ENCODE data around the gene ALG13.
"Not testable (repeated sequence)": the region's sequence is repeated elsewhere in the genome, so short reads cannot be mapped to it uniquely, and the experiment has no call there.

The ALG13 gene

GRCh38 chrX:111680988-111681779, at the start of gene ALG13:
Gene ALG13, plus strand, starts transcription at chrX:111681170. Its CDS starts 49 bp downstream, at chrX:111681219.
- DNase-seq, result peak; percentile 81

DNA sequence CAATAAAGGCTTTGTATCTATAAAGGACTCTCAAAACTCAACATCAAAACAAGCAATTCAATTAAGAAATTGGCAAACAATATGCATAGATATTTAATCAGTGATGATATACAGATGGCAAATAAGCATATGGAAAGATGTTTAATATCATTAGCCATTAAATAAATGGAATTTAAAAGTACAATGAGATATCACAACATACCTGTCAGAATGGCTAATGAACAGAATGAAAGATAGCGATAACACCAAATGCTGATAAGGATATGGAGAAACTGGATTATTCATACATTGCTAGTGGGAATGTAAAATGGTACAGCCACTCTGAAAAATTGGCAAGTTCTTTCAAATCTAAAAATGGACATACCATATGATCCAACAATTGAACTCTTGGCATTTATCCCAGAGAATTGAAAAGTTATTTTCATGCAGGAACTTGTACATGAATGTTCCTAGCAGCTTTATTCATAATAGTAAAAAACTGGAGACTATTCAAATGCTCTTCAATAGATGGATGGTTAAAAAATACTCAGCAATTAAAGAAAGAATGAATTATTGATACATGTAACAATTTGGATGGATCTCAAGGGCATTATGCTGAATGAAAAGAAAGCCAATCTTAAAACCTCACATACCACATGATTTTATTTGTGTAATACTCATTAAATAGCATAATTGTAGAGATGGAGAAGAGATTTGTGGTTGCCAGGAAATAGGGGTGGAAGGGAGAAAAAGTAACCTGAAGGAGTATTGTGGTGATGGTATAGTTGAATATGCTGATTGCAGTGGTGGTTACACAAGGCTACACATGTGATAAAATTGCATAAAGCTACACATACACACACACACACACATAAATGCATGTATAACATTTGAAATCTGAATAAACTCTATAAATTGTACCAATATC, 45.9 kb upstream of the ALG13 start:
- DNase-seq, result no peak

DNA sequence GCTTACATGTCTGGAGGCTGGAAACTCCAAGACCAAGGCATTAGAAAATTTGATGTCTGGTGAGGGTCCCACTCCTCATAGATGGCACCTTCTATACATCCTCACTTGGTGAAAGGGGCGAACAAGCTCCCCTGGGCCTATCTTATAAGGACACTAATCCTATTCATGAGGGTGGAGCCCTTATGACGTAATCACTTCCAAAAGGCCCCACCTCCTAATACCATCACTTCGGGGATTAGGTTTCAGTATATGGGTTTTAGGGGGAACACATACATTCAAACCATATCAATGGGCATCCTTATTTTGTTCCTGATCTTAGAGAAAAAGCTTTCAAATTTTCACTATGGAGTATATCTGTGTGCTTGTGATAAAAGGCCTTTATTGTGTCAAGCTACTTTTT, 39.0 kb upstream of the ALG13 start:
- no peak for DNase-seq

GRCh38 chrX:111645165-111645564, 35.8 kb upstream of the ALG13 start:
- not testable (repeated sequence) for DNase-seq

DNA sequence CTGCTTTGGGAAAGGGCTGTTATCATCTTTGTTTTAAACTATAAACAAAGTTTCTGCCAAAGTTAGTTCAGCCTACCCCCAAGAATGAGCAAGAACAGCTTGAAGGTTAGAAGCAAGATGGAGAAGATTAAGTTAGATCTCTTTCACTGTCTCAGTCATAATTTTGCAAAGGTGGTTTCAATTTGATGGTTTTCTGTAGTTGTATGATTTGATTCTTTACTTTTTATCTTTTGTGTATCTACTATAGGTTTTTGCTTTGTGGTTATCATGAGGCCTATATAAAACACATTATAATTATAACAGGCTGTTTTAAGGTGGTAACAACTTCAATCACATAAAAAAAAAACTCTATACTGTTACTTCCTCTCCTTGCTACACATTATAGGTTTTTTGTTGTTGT, 35.4 kb upstream of the ALG13 start:
- DNase-seq, result no peak

DNA sequence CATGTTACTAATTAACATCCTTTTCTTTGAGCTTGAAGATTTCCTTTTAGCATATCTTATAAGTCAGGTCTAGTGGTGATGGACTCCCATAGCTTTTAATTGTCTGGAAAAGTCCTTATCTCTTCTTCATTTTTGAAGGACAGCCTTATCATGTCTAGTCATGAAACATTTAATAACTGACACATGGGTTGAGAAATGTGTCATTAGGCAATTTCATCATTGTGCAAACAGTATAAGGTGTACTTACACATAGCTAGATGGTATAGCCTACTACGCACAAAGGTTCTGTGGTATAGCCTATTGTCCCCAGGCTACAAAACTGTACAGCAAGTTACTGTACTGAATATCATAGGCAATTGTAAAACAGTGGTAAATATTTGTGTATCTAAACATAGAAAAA, 34.5 kb upstream of the ALG13 start:
- no peak for DNase-seq

GRCh38 chrX:111648802-111649201, 32.2 kb upstream of the ALG13 start:
- no peak for DNase-seq

DNA sequence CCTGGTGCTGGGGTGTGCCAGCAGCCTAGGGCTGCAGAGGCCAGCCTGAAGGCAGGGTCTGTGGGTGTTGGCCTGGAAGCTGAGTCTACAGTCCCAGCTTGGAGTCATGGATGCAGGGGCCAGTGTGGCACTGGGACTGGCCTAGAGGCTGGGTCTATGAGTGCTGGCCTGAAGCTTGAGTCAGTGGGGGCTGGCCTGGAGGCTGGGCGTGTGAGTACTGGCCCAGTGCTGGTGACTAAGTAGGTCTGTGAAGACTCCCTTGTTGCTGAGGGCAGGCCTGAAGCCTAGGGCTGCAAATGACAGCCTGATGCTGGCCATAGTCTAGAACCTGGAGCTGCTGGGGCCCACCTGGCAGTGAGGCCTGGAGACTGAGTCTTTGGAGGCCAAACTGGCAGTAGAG, 31.3 kb upstream of the ALG13 start:
- no peak for DNase-seq

GRCh38 chrX:111650845-111651244, 30.1 kb upstream of the ALG13 start:
- no peak for DNase-seq

DNA sequence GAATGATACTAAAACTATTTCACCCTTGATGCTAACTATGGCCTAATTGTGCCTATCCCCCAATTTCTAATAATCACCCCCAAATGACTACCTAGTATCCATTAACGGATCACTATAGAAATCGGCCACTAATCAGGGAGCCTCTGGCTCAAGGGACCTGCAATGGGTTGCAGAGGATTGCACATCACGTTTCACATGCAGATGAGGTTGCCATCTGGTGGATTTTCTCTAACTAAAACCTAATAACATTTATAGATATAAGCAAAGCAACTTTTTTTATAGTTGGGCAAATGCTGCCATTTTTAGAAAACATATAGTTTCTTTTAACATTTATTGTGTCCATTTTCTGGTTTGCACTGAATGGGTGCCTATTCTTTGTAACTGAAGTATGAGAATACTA, 28.3 kb upstream of the ALG13 start:
- DNase-seq, result no peak

DNA sequence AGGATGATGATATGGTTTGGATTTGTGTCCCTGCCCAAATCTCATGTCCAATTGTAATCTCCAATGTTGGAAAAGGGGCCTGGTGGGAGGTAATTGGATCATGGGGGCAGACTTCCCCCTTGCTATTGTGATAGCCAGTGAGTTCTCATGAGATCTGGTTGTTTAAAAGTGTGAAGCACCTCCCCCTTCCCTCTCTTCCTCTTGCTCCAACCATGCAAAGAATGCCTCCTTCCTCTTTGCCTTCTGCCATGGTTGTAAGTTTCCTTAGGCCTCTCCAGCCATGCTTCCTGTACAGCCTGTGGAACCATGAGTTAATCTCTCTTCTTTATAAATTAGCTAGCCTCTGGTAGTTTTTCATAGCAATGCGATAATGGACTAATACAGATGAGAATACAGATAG, 19.7 kb upstream of the ALG13 start:
- no peak for DNase-seq

- DNase-seq, result no peak
Observed at GRCh38 chrX:111662292-111662691, 18.7 kb upstream of the ALG13 start.

DNA sequence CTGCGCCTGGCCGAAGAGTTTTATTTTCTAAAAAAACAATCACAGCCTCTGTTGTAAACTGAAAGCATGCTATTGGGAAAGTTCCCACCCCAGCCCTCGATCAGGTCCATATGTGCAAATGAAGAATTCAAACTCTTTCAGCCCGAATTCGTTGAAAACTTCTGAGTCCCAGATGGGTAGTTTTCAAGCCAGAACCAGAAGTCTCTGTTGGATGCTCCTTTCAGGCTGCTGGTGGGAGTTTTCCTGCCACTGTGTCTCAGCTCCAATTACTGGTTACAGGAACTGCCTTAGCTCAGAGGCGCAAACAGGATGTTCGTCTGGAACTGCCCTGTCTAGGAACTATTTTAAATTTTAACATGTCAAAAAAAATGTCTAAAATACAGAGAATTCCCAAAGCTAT, 9.3 kb upstream of the ALG13 start:
- DNase-seq, result no peak

- DNase-seq, result no peak
Observed at GRCh38 chrX:111687305-111687704, 6.3 kb downstream of the ALG13 start.

GRCh38 chrX:111695297-111695880, 14.4 kb downstream of the ALG13 start:
- no peak for DNase-seq

- peak; percentile 16 for DNase-seq
Observed at GRCh38 chrX:111719426-111720210, 38.6 kb downstream of the ALG13 start.

- DNase-seq, result peak; percentile 1
Observed at GRCh38 chrX:111728096-111728495, 47.1 kb downstream of the ALG13 start.

GRCh38 chrX:111731351-111731750, 50.4 kb downstream of the ALG13 start:
- DNase-seq, result no peak

DNA sequence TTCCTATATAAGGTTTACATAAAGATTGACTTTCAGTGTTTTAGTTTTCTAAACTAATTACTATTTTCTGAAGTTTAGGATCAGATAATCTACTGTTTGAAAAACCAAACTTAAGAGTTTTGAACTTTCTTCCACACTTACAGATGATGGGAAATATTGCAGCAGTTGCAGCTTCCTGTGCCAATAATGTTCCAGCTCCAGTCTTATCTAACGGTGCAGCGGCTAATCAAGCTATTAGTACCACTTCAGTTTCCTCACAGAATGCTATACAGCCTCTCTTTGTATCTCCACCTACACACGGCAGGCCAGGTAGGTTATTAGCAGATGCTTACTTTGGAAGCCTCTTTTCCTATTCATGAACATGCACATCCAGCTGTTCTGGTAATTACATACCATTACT, 55.6 kb downstream of the ALG13 start:
- no peak for DNase-seq

DNA sequence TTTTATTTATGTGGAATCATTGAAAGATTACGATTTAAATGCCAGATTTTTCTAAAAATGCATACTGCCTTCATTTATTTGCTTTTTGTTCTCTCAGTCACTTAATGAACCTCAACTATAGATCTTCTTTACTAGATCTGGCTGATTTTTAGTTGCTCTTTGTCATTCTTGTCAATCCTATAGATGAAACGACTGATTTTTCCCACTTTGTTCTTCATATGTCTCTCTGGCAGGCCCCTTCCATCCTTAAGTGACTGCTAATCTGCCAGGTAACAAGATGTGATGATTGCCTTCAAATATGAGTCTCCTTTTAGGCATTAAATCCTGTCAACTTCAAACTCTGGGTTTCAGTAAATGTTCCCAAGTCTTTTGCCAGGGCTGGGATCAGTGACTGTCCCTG, 61.0 kb downstream of the ALG13 start:
- DNase-seq, result no peak

DNA sequence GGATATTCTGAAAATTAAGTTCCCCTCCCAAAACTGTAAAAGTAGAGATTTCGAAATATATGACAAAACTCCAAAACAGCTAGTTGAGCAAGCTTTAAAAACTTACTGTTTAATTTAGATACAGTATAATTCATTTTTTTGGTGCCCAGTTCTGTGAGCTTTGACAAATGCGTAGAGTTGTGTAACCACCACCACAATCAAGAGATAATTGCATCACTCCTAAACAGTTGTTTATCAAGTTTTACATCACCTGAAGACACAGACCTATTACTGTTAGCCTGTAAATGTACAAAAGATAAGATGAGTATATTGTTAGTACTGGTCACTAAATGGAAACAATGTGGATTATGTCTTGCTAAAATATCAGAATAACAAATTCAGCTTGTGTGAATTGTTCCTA, 62.3 kb downstream of the ALG13 start:
- no peak for DNase-seq

GRCh38 chrX:111756486-111756885, 75.5 kb downstream of the ALG13 start:
- no peak for DNase-seq

GRCh38 chrX:111759686-111760085, 78.7 kb downstream of the ALG13 start:
- no peak for DNase-seq

Data from HCEC 1CT (cell line).